ENCODE results near the gene HOXC9. TPM values are rescaled to one million over a fixed set of nuclear protein-coding genes. Genes with fewer than 3 reads are reported as not detected.
A peak's percentile ranks its signal among the peaks of the same experiment; 100 is the strongest.

HOXC9 gene
- total RNA-seq, 1 donor from 2014 or later: 0.27 TPM

DNA sequence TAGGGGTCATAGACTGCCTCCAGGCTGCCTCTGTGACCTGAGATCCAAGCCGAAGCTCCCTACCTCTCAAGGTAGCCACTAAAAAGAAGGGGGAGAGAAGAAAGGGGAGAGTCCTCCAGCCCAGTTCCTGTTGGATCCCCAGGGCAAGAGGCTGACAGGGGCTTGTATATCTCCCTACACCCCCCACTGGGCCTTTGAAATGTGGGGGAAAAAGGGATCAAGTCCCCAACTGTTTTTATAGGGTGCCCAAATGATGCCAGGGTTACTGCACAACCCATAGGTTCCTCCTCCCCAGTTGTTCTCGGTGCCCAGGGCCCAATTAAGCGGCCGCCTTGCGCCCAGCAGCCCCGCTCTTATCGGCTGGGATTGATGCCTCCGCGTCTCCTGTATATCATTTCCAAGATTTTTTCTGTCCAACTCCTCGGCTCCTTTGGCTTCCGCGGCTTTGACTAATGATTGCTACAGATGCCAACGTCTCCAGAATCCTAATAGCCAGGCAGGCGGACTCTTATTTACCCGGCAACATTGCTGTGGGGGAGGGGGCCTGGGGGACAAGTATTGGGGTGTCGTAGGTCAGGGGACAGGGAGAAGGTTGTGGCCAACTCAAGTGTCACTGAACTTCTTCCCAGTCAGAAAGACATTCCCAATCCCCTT lies 46.0 kb downstream of the HOXC9 start:
- H3K27me3 Mint-ChIP-seq: peaks cover 61% of the 10 kb centered on the region
- peaks cover 75% of the 10 kb centered on the region for H3K4me1 Mint-ChIP-seq (ENCODE audit: unreplicated experiment)
- no peaks in the 10 kb centered on the region for H3K36me3 Mint-ChIP-seq
- peak overlapping the region; percentile 92 for H3K4me3 Mint-ChIP-seq
- peak overlapping the region; percentile 81 for H3K27ac Mint-ChIP-seq
- DNase-seq (ENCODE audit: extremely low spot score, unreplicated experiment): no peak
- TF ChIP-seq, protein P1, sequence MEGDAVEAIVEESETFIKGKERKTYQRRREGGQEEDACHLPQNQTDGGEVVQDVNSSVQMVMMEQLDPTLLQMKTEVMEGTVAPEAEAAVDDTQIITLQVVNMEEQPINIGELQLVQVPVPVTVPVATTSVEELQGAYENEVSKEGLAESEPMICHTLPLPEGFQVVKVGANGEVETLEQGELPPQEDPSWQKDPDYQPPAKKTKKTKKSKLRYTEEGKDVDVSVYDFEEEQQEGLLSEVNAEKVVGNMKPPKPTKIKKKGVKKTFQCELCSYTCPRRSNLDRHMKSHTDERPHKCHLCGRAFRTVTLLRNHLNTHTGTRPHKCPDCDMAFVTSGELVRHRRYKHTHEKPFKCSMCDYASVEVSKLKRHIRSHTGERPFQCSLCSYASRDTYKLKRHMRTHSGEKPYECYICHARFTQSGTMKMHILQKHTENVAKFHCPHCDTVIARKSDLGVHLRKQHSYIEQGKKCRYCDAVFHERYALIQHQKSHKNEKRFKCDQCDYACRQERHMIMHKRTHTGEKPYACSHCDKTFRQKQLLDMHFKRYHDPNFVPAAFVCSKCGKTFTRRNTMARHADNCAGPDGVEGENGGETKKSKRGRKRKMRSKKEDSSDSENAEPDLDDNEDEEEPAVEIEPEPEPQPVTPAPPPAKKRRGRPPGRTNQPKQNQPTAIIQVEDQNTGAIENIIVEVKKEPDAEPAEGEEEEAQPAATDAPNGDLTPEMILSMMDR (conservative IDR thresholded peaks at IDR 0.05): no peak
- H3K9me3 Mint-ChIP-seq: no peaks in the 10 kb centered on the region

GRCh38 chr12:54046809-54047159 lies 46.8 kb downstream of the HOXC9 start:
- H3K27ac Mint-ChIP-seq: peak overlapping the region; percentile 90
- peak overlapping the region; percentile 92 for H3K4me3 Mint-ChIP-seq
- H3K36me3 Mint-ChIP-seq: no peaks in the 10 kb centered on the region
- TF ChIP-seq, protein P1 (conservative IDR thresholded peaks at IDR 0.05): no peak
- peaks cover 69% of the 10 kb centered on the region for H3K27me3 Mint-ChIP-seq
- DNase-seq (ENCODE audit: extremely low spot score, unreplicated experiment): no peak
- no peaks in the 10 kb centered on the region for H3K9me3 Mint-ChIP-seq
- peaks cover 81% of the 10 kb centered on the region for H3K4me1 Mint-ChIP-seq (ENCODE audit: unreplicated experiment)

DNA sequence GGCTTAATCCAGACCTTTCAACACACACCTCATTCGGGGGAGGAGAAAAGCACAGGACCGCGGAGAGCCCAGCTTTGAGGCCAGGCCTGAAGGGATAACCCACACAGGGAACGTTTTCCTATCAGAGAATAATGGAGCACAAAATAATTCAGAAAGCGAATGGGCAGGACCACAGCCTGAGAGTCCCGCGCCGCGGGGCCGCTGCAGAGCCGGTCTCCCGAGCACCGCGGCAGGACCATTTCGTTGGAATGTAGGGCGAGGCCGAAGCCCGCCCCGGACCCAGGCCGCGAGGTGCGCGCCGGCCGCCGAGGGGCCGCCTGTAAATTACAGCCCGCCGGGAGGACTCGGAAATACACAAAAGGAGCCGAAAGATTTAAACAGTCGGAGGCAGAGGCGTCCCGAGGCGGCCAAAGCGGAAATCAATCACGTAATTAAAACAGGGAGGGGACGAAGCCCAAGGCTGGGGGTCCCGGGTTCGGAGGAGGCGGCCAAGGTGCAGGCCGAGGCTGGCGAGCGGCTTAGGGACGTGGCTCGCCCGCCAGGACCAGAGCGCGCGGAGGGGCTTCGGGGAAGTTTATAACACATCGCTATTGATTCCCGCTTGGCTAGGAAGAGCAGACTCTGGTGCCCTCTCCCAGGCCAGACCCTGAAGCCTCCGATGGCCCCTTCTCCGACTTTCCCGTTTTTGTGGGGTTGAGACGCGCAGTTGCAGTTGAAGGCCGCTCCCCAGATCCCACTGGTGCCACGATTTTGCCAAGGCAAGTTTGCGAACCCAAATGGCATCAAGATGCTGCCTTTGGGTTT lies 47.4 kb downstream of the HOXC9 start:
- Mint-ChIP-seq H3K27ac (peak overlapping the region; percentile 90), H3K27me3 (peaks cover 72% of the 10 kb centered on the region), H3K9me3 (no peaks in the 10 kb centered on the region), H3K36me3 (no peaks in the 10 kb centered on the region), H3K4me1 (ENCODE audit: unreplicated experiment) (peaks cover 83% of the 10 kb centered on the region), H3K4me3 (peak overlapping the region; percentile 92)
- TF ChIP-seq, protein P1 (conservative IDR thresholded peaks at IDR 0.05): no peak
- DNase-seq (ENCODE audit: extremely low spot score, unreplicated experiment): no peak

GRCh38 chr12:54047964-54048303 lies 48.0 kb downstream of the HOXC9 start:
- Mint-ChIP-seq H3K9me3 (no peaks in the 10 kb centered on the region), H3K4me3 (peak overlapping the region; percentile 92), H3K36me3 (no peaks in the 10 kb centered on the region), H3K4me1 (ENCODE audit: unreplicated experiment) (peaks cover 77% of the 10 kb centered on the region), H3K27me3 (peaks cover 72% of the 10 kb centered on the region), H3K27ac (peak overlapping the region; percentile 90)
- no peak for DNase-seq (ENCODE audit: extremely low spot score, unreplicated experiment)
- TF ChIP-seq, protein P1 (conservative IDR thresholded peaks at IDR 0.05): no peak

GRCh38 chr12:54048406-54049093 lies 48.6 kb downstream of the HOXC9 start:
- Mint-ChIP-seq H3K4me1 (ENCODE audit: unreplicated experiment) (peaks cover 71% of the 10 kb centered on the region), H3K9me3 (no peaks in the 10 kb centered on the region), H3K27ac (peak overlapping the region; percentile 90), H3K4me3 (peak overlapping the region; percentile 92), H3K27me3 (peaks cover 72% of the 10 kb centered on the region), H3K36me3 (no peaks in the 10 kb centered on the region)
- no peak for DNase-seq (ENCODE audit: extremely low spot score, unreplicated experiment)
- TF ChIP-seq, protein P1 (conservative IDR thresholded peaks at IDR 0.05): no peak

Data from type B pancreatic cell (in vitro differentiated cells).